ENCODE results near the gene LRRC4C.

LRRC4C gene

GRCh38 chr11:40338739-40339138 lies 1120.7 kb downstream of the LRRC4C start:
- no peak for DNase-seq

- no peak for DNase-seq
Measured at GRCh38 chr11:40338062-40338461, 1121.4 kb downstream of the LRRC4C start.

- no peak for DNase-seq
Measured at GRCh38 chr11:40337118-40337517, 1122.3 kb downstream of the LRRC4C start.

GRCh38 chr11:40328890-40329614 lies 1130.4 kb downstream of the LRRC4C start:
- DNase-seq, result no peak

GRCh38 chr11:40323241-40323640 lies 1136.2 kb downstream of the LRRC4C start:
- no peak for DNase-seq

GRCh38 chr11:40321537-40321936 lies 1137.9 kb downstream of the LRRC4C start:
- no peak for DNase-seq

GRCh38 chr11:40316171-40316570 lies 1143.3 kb downstream of the LRRC4C start:
- DNase-seq, result no peak

GRCh38 chr11:40315122-40315521 lies 1144.3 kb downstream of the LRRC4C start:
- no peak for DNase-seq

GRCh38 chr11:40314327-40314726 lies 1145.1 kb downstream of the LRRC4C start:
- DNase-seq, result no peak

GRCh38 chr11:40306938-40307548 lies 1152.4 kb downstream of the LRRC4C start:
- peak in 2 of 3 experiments; percentile 25 to 50 for DNase-seq

GRCh38 chr11:40302669-40303068 lies 1156.8 kb downstream of the LRRC4C start:
- no peak for DNase-seq

GRCh38 chr11:40295466-40295865 lies 1164.0 kb downstream of the LRRC4C start:
- no peak for DNase-seq

GRCh38 chr11:40294741-40295140 lies 1164.7 kb downstream of the LRRC4C start:
- DNase-seq, result no peak

GRCh38 chr11:40294349-40294735 lies 1165.1 kb downstream of the LRRC4C start:
- no peak for DNase-seq

- peak; percentile 26 to 81 (median 63) for DNase-seq
Measured at GRCh38 chr11:40293655-40294348, 1165.7 kb downstream of the LRRC4C start.

- no peak for DNase-seq
Measured at GRCh38 chr11:40292721-40293508, 1166.5 kb downstream of the LRRC4C start.

- DNase-seq, result no peak
Measured at GRCh38 chr11:40291741-40292140, 1167.7 kb downstream of the LRRC4C start.

GRCh38 chr11:40291329-40291728 lies 1168.1 kb downstream of the LRRC4C start:
- DNase-seq, result no peak

- DNase-seq, result no peak
Measured at GRCh38 chr11:40290171-40290631, 1169.3 kb downstream of the LRRC4C start.

- DNase-seq, result no peak
Measured at GRCh38 chr11:40289370-40289769, 1170.1 kb downstream of the LRRC4C start.

GRCh38 chr11:40287916-40288803 lies 1171.3 kb downstream of the LRRC4C start:
- peak in 1 of 3 experiments; percentile 31 for DNase-seq

GRCh38 chr11:40286137-40286536 lies 1173.3 kb downstream of the LRRC4C start:
- DNase-seq, result no peak

All from NCI-H1417 (cell line).